OCI-LY7 (cell line): ENCODE results near the gene LTBP2.

Experiments
- EZH2phosphoT487 ChIP-seq: fragments of 200-600 bp; sonication (generic); IDR thresholded peaks from 2 replicates; pipeline ENCODE4 v1.6.1; 2018; ENCODE audit warnings: low read depth, borderline replicate concordance, mild to moderate bottlenecking, mixed run types, antibody characterized with exemption, low read length, moderate library complexity, mixed read lengths
- TF ChIP-seq, protein P1 (sequence below): fragments of 200-600 bp; sonication (generic); conservative IDR thresholded peaks from 2 replicates; pipeline ENCODE4 v1.5.1; 2014; ENCODE audit warnings: mild to moderate bottlenecking, antibody characterized with exemption, low read length, moderate library complexity, mixed read lengths

DNA sequence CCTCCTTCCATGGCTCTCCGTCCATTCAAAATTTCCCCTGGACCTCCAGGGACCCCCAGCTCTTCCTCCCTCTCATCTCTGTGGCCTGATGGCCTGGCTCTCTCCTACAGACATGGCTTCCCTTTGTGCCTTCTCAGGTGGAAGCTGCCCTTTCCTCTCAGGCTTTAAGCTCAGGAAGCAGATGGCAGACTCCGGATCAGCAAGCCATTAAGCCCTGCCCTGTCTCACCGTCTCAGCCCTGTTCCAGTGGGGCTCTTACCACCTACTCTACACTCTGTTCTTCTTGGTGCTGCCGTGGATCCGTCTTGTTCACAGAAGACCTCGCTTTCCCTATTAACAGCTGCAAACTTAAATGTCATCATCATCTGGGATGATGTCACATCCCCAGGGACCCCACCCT lies 152.1 kb downstream of the LTBP2 start:
- TF ChIP-seq, protein P1, sequence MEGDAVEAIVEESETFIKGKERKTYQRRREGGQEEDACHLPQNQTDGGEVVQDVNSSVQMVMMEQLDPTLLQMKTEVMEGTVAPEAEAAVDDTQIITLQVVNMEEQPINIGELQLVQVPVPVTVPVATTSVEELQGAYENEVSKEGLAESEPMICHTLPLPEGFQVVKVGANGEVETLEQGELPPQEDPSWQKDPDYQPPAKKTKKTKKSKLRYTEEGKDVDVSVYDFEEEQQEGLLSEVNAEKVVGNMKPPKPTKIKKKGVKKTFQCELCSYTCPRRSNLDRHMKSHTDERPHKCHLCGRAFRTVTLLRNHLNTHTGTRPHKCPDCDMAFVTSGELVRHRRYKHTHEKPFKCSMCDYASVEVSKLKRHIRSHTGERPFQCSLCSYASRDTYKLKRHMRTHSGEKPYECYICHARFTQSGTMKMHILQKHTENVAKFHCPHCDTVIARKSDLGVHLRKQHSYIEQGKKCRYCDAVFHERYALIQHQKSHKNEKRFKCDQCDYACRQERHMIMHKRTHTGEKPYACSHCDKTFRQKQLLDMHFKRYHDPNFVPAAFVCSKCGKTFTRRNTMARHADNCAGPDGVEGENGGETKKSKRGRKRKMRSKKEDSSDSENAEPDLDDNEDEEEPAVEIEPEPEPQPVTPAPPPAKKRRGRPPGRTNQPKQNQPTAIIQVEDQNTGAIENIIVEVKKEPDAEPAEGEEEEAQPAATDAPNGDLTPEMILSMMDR: no peak
- no peak for TF ChIP-seq EZH2phosphoT487
